NCI-H510A treated with DMSO at 0.1 percent for 48 hours (cell line): ENCODE data around the gene CHKA.

ENCODE experiments used
- DNase-seq: peaks from one replicate; lab custom pipeline; 2025; lab: John Stamatoyannopoulos, UW

Gene CHKA

DNA sequence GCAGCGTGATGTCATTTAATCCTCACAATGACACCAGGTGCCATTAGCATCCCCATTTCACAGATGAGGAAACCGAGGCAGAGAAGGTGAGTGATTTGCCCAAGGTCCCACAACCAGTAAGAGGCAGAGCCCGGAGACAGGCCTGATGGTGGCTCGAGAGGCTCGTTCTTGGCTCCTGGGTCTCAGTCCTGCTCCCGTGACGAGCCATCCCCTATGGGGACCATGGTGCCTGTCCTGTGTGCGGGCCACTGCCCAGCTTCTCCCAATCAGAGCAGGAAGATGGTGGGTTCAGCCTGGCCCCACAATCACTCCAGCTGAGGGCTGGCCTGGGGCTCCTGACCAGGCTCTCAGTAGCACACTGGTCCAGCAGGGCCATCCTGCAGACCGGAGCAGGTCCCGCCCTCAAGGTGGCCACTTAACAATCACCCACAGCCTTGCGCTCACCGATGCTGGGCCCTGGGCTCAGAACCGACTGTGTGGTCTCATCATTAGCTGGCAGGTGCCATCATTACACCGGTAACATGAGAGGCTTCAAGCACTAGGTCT lies 107.5 kb downstream of the CHKA start:
- DNase-seq = peak; percentile 55

GRCh38 chr11:68012843-68013610 lies 108.2 kb downstream of the CHKA start:
- DNase-seq = no peak

DNA sequence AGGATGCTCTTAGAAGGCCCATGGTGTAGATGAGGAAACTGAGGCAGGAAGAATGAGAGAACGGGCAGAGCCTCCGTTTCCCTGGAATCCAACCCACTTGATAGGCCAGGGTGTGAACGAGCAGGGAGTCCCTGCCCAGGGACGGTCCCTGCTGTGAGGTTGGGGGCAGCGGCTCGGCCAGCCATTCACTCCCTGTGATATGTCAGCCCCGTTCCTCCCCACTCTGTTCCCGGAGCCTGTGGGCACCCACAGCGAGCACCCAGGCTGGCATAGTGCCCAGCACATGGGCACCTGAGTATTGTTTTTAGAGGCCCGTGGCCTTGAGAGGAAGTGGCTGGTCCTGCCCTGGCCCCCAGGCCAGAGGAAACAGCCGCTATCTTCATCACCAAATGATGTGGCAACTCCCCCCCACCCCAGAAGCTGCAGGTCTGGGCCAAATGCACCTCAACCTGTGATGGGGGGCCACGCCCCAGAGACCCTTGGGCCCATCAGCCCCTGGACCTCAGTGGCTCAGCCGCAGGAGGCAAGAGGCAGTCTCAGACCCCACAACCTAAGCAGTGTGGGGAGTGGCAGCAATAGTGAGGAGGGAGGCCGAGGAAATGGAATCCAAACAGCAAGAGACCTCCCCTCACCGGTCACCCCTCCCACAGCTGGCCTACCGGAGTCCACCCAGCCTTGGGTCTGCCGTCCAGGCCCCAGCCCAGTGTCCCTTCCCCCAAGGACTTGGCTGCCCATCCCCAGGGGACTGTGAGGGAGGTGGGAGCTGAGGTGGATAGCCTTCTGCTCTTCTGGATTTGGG lies 108.9 kb downstream of the CHKA start:
- DNase-seq = no peak

DNA sequence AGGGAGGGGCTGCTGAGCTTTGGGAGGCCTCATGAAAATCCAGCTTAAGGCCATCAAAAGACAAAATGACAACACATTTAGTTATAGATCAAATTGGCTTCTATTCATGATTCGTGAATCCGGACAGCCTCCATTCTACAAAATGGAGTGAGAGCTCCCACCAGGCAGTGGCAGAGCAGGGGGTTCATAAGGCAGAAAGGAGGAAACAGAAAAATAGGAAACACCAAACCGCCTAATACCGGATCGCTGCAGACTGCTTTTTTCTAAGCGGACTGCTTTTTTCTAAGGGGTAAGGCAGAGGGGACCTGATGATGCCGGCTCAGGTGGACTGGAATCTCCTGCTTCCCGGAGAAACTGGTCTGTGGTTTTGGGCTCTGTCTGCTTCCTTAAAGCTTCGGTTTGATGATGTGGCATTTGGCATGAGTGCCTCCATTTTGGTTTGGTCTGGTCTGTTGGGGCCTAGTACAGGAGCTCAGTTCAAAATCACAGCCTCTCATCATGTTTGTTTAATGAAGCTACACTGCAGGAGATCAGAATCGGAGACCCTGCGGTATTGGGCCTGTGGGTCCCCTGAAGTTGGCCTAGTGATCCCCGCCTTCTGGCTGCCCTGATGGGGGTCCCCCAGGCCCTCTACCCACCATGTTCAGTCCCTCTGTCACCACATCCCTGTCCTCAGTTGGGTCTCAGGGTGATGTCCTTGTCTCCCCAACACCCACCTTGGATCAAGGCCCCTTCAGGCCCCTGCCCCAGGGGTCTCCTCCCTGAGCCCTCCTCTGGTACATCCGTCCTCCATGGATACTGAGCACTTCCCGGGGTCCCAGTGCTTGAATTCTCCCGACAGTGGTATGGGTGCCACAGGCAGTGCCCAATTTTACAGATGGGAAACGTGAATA lies 109.9 kb downstream of the CHKA start:
- no peak for DNase-seq

DNA sequence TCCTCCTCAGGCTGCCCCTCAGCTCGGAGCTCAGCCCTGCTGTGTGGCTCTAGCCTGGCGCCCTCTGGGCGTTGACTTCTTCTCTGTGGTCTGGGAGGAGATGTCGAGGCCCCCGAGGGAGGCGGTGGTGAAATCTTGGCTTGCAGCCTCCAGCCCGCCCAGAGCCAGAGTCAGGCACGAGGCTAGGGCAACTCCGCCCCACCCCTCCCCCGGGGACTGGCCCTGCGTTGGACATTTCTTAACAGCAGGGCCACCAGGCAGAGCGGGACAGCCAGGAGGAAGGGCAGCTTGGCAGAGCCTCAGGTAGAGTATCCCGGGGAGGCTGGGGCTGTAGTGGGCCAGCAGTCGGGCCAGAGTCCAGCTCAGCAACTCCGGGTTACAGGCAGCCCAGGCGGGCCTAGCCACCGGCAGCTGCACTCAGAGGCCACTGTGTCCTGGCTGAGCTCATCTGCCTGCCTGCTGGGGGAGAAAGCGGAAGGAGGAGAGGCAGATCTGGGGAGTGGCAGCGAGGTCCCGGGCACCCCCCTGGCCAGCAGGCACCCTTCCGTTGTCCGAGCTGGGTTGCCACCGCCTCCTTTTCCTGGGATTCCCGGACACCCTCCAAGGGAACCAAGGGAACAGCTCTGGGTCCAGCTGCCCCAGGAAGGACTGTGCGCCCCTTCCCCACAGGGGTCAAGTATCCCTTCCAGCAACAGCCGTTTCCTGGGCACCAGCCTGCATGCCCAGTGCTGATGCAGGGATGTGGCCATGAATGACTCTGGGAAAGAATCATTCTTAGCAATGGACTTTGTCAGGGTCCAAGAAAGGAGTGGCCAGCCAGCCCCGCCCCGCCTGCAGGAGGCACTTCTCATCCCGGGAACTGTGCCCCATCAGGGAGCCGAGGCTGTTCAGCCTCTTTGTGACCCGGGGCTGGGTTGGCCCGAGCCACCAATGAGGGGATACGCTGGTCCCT lies 110.8 kb downstream of the CHKA start, which contains the start of gene ALDH3B1:
Gene ALDH3B1, plus strand, starts transcription at position 238 of the 952 bp plus-strand sequence. CDS start 4,971 bp downstream, outside the sequence.
- no peak for DNase-seq

DNA sequence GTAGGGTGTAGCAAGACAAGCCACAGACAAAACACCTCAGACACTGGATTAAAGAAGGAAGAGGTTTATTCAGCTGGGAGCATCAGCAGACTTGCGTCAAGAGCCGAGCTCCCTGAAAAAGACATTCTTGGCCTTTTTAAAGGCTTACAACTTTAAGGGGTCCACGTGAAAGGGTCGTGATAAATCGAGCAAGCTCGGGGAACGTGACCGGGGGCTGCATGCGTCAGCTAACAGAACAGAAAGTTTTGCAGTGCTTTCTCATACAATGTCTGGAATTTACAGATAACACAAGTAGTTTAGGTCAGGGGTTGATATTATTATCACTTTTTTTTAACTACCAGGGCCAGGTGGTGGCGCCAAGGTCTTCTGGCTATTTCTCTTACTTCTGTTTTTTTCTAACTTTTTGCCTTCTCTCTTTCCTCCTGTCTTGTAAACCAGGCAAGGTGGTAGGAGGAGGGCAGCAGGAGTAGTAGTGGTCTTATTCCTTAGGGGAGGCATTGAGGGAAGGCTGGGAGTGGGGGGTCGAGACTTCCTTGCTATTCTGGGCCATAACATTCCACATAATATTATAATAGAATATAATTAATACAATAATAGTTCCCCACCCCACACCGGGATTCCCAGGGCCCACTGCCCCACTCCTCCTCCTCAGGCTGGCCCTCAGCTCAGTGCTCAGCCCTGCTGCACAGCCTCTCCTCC lies 111.6 kb downstream of the CHKA start:
- no peak for DNase-seq

DNA sequence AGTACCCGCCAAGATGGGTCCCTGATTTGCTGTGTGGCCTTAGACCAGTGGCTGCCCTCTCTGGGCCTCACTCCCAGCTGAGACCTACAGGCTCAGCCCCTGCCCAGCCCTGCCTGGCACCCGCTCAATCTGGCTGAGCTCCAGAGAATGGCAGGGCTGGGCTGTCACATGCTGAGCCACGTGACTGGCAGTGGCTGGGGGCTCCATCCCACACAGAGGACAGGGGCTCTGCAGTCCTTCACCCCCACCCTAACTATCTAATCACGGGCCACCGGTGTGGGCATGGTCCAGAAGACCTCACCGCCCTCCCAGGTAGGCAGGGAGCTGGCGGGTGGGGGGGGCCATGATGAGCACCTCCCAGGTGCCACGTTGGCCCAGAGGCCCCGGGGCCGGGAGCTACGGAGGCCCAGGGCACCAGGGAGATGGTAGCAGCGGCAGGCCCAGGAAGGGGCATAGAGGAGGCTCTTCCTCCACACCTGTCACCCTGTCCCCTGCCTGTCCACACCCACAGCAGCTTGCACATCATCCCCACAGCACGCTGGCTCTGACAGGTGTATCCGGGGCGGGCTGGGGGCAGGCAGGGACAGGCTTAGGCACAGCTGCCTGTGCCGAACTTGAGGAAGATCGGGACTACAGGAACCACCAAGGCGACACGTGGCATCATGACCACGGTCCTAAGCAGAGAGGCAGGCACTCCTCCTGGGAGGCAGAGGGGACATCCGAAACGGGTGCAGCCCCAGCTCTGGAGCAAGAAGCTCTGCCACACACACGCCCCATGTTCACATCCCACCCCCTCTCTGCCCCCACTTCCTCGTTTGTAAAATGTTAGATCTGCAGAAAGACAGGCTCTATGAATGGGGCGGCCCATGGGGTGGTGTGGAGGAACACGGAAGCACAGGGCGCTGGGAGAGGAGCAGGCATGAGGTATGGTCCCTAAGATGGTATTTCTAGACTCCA lies 112.5 kb downstream of the CHKA start:
- DNase-seq = peak; percentile 39

- no peak for DNase-seq
These were observed 113.4 kb downstream of the CHKA start for GRCh38 chr11:68007498-68008380.

DNA sequence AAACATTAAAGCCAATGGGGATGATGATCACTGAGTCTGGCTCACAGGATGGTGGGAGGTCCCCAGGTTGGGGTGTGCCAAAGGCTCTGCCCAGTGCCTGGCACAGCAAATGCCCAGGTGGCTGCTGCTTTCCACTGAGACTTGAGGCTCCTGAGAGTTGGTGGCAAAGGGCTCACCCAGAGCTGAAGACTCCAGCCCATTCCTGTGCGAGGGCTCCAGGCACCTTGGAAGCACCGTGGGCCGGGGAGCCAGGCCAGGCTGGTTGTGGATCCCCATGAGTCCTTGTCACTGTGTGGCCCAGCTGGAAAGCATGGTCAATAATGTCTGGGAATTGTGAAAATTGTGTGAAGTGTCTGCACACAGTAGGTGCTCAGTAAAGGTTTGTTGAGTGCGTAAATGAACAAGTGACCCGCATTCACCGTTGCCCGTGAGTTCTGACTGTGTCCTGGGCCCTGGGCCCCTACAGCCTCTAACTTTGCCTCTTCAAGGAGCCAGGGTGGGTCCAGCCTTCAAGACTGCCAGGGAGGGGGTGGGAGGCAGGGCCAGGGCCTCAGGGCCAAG lies 114.5 kb downstream of the CHKA start:
- no peak for DNase-seq

DNA sequence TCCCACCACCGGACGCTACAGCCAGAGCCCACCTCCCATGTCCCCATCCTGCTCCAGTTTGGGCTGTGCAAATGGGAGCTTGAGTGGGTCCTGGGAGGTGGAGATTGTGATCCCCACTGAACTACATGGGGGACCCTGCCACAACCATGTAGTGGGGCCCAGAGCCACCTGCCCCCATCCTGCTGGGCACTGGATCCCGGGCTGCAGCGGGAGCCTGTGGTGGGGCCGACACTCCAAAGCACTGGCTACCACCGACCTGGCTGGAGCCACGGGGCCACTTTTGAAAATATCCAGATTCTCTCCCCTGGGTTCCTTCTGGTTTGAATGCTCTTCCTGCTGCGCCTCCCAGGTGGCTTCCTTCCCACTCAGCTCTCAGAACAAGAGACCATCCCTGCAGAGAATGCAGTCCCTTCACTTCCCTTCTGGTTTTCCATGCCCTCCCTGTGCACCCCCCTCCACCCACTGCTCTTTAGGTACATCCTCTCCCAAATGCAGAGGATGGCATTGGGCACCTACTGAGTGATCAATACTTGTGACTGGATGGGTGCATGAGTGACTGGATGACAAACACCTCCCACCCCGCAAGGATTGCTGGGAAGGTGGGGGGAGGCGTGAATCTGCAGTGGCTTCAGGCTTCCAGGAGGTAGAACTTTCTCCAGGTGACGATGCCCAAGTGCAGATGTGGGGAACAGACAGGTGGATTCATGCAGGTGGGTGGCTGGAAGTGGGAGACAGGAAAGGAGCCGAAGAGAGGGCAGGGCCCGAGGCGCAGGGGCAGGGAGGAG lies 116.4 kb downstream of the CHKA start:
- peak; percentile 20 for DNase-seq

GRCh38 chr11:68003846-68004550 lies 117.2 kb downstream of the CHKA start, which contains the start of gene UNC93B1:
Gene UNC93B1, minus strand, starts transcription at chr11:68004097. Its CDS starts 54 bp downstream, at chr11:68004043.
- DNase-seq = peak; percentile 75

- peak; percentile 59 for DNase-seq
These were observed 118.0 kb downstream of the CHKA start for GRCh38 chr11:68002938-68003845.
